HG03025 (cell line): ENCODE measurements around the gene COG5.
A peak's percentile ranks its signal among the peaks of the same experiment; 100 is the strongest.
"Not testable (repeated sequence)": the region's sequence is repeated elsewhere in the genome, so short reads cannot be mapped to it uniquely, and the experiment has no call there.

Source experiments
- ATAC-seq: cut with Tn5 transposase; IDR thresholded peaks from one replicate; pipeline ENCODE4 v1.9.1; 2021; ENCODE audit warnings: mild to moderate bottlenecking, moderate library complexity; ENCODE audit not compliant: unreplicated experiment, low FRiP score

The COG5 gene

GRCh38 chr7:107169120-107170050 lies 394.3 kb downstream of the COG5 start:
- ATAC-seq = peak; percentile 20

- peak; percentile 94 for ATAC-seq
Observed at GRCh38 chr7:107168233-107169119, 395.2 kb downstream of the COG5 start, which contains the start of gene HBP1. TSS of gene HBP1 (plus strand) at chr7:107169003. CDS start at chr7:107179894, 10,891 bp downstream.

- ATAC-seq = no peak
Observed at GRCh38 chr7:107167483-107168232, 396.1 kb downstream of the COG5 start.

- no peak for ATAC-seq
Observed at GRCh38 chr7:107166736-107167426, 396.8 kb downstream of the COG5 start.

GRCh38 chr7:107165341-107165740 lies 398.4 kb downstream of the COG5 start:
- no peak for ATAC-seq

GRCh38 chr7:107164092-107164491 lies 399.6 kb downstream of the COG5 start:
- ATAC-seq = no peak

- ATAC-seq = no peak
Observed at GRCh38 chr7:107162475-107162874, 401.2 kb downstream of the COG5 start.

- ATAC-seq = no peak
Observed at GRCh38 chr7:107161415-107161814, 402.3 kb downstream of the COG5 start.

- no peak for ATAC-seq
Observed at GRCh38 chr7:107160389-107160788, 403.3 kb downstream of the COG5 start.

- ATAC-seq = no peak
Observed at GRCh38 chr7:107158028-107158427, 405.7 kb downstream of the COG5 start.

GRCh38 chr7:107157091-107157490 lies 406.6 kb downstream of the COG5 start:
- ATAC-seq = no peak

- not testable (repeated sequence) for ATAC-seq
Observed at GRCh38 chr7:107155726-107156125, 408.0 kb downstream of the COG5 start.

- no peak for ATAC-seq
Observed at GRCh38 chr7:107154826-107155225, 408.9 kb downstream of the COG5 start.

GRCh38 chr7:107152011-107152410 lies 411.7 kb downstream of the COG5 start:
- no peak for ATAC-seq
